Measurements from ENCODE around the gene RBM15. TPM values are rescaled to one million over a fixed set of nuclear protein-coding genes. Genes with fewer than 3 reads are reported as not detected.

Gene RBM15
- total RNA-seq, 2 donors from 2014 or later: 27.3 to 53.5 TPM

GRCh38 chr1:110339407-110340206 is 430 bp downstream of the RBM15 start:
- Histone ChIP-seq H3K4me3 (peak overlapping the region; percentile 94), H3K27me3 (replicated peaks; ENCODE audit: insufficient read depth) (no peaks in the 10 kb centered on the region), H3K36me3 (peaks cover 7% of the 10 kb centered on the region), H3K9me3 (no peaks in the 10 kb centered on the region), H3K27ac (peak overlapping the region; percentile 88 to 90), H3K4me1 (ENCODE audit: control insufficient read depth in 1 of 2, low read depth in 2 of 2) (peaks cover 38 to 53% of the 10 kb centered on the region in 2 donors)
- no peak for ATAC-seq (ENCODE audit: insufficient number of reproducible peaks, low FRiP score, low read depth)
- peak; percentile 21 for DNase-seq (ENCODE audit: low spot score)
- peak; percentile 60 for TF ChIP-seq CTCF (IDR thresholded peaks at IDR 0.05)

GRCh38 chr1:110340207-110340468 is 961 bp downstream of the RBM15 start:
- no peak for TF ChIP-seq CTCF (IDR thresholded peaks at IDR 0.05)
- H3K4me1 ChIP-seq (ENCODE audit: control insufficient read depth in 1 of 2, low read depth in 2 of 2): peaks cover 41 to 58% of the 10 kb centered on the region in 2 donors
- no peak for DNase-seq (ENCODE audit: low spot score)
- peaks cover 7% of the 10 kb centered on the region for H3K36me3 ChIP-seq
- no peaks in the 10 kb centered on the region for H3K27me3 ChIP-seq (replicated peaks; ENCODE audit: insufficient read depth)
- H3K27ac ChIP-seq: peak overlapping the region; percentile 88 to 90
- peak overlapping the region; percentile 94 for H3K4me3 ChIP-seq
- H3K9me3 ChIP-seq: no peaks in the 10 kb centered on the region
- ATAC-seq (ENCODE audit: insufficient number of reproducible peaks, low FRiP score, low read depth): no peak

- Histone ChIP-seq H3K27ac (no peak overlapping the region), H3K36me3 (peaks cover 7% of the 10 kb centered on the region), H3K27me3 (replicated peaks; ENCODE audit: insufficient read depth) (no peaks in the 10 kb centered on the region), H3K4me1 (ENCODE audit: control insufficient read depth in 1 of 2, low read depth in 2 of 2) (peaks cover 41 to 62% of the 10 kb centered on the region in 2 donors), H3K4me3 (peak overlapping the region; percentile 4), H3K9me3 (no peaks in the 10 kb centered on the region)
- no peak for TF ChIP-seq CTCF (IDR thresholded peaks at IDR 0.05)
- ATAC-seq (ENCODE audit: insufficient number of reproducible peaks, low FRiP score, low read depth) (no peak), DNase-seq (ENCODE audit: low spot score) (no peak)
Observed at GRCh38 chr1:110341146-110341871, 2.1 kb downstream of the RBM15 start.

- no peaks in the 10 kb centered on the region for H3K27me3 ChIP-seq (replicated peaks; ENCODE audit: insufficient read depth)
- no peaks in the 10 kb centered on the region for H3K9me3 ChIP-seq
- peaks cover 41 to 68% of the 10 kb centered on the region in 2 donors for H3K4me1 ChIP-seq (ENCODE audit: control insufficient read depth in 1 of 2, low read depth in 2 of 2)
- H3K4me3 ChIP-seq: peak overlapping the region; percentile 4
- no peak for TF ChIP-seq CTCF (IDR thresholded peaks at IDR 0.05)
- peaks cover 9% of the 10 kb centered on the region for H3K36me3 ChIP-seq
- ATAC-seq (ENCODE audit: insufficient number of reproducible peaks, low FRiP score, low read depth): no peak
- DNase-seq (ENCODE audit: low spot score): no peak
- H3K27ac ChIP-seq: no peak overlapping the region
Observed at GRCh38 chr1:110341872-110342331, 2.7 kb downstream of the RBM15 start.

- no peak overlapping the region for H3K27ac ChIP-seq
- H3K36me3 ChIP-seq: peaks cover 16% of the 10 kb centered on the region
- no peaks in the 10 kb centered on the region for H3K9me3 ChIP-seq
- ATAC-seq (ENCODE audit: insufficient number of reproducible peaks, low FRiP score, low read depth): no peak
- no peak for TF ChIP-seq CTCF (IDR thresholded peaks at IDR 0.05)
- H3K4me1 ChIP-seq (ENCODE audit: control insufficient read depth in 1 of 2, low read depth in 2 of 2): peaks cover 50 to 75% of the 10 kb centered on the region in 2 donors
- H3K27me3 ChIP-seq (replicated peaks; ENCODE audit: insufficient read depth): no peaks in the 10 kb centered on the region
- no peak for DNase-seq (ENCODE audit: low spot score)
- no peak overlapping the region for H3K4me3 ChIP-seq
Observed at GRCh38 chr1:110343249-110343648, 4.1 kb downstream of the RBM15 start.
